GM13976 (cell line): Measurements from ENCODE around the gene FAM20B.

ENCODE experiments used
- DNase-seq: peaks from one replicate; pipeline ENCODE4 v3.0.0; 2012; ENCODE audit warnings: low spot score
- in situ Hi-C: fragments of 300-500 bp; cut with MboI; formaldehyde crosslinking; loops from one replicate; pipeline ENCODE4 v1.12.0; 2022; ENCODE audit warnings: low sequenced_read_pairs, mixed read lengths, inconsistent platforms; ENCODE audit not compliant: unreplicated experiment
- TF ChIP-seq, protein P1 (sequence below): IDR thresholded peaks from 2 replicates; pipeline ENCODE4 v1.5.1; 2012; ENCODE audit warnings: borderline replicate concordance, mild to moderate bottlenecking; ENCODE audit not compliant: insufficient read depth; ENCODE audit errors: extremely low read depth, missing control alignments, control extremely low read depth

FAM20B gene

DNA sequence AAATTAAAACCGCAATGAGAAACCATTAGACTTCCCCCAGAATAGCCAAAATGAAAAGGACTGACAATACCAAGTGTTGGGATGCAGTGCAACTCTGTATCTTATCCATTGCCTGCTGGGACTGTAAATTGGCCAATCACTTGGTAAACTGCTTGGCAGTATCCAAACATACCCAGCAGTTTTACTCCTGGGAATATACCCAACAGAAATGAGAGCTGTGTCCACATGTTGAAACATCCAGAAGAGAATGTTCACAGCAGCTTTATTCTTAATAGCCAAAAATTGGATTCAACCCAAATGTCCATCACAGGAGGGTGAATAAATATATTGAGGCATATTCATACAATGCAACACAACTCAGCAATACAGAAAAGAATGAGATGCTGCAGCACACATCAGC, 13.7 kb upstream of the FAM20B start:
- DNase-seq, result no peak
- in situ Hi-C loops, result loop anchor here (5.0 kb wide), 1 partner anchor 50 kb away; no protein-coding TSS in a partner anchor
- TF ChIP-seq, protein P1, sequence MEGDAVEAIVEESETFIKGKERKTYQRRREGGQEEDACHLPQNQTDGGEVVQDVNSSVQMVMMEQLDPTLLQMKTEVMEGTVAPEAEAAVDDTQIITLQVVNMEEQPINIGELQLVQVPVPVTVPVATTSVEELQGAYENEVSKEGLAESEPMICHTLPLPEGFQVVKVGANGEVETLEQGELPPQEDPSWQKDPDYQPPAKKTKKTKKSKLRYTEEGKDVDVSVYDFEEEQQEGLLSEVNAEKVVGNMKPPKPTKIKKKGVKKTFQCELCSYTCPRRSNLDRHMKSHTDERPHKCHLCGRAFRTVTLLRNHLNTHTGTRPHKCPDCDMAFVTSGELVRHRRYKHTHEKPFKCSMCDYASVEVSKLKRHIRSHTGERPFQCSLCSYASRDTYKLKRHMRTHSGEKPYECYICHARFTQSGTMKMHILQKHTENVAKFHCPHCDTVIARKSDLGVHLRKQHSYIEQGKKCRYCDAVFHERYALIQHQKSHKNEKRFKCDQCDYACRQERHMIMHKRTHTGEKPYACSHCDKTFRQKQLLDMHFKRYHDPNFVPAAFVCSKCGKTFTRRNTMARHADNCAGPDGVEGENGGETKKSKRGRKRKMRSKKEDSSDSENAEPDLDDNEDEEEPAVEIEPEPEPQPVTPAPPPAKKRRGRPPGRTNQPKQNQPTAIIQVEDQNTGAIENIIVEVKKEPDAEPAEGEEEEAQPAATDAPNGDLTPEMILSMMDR, result no peak

DNA sequence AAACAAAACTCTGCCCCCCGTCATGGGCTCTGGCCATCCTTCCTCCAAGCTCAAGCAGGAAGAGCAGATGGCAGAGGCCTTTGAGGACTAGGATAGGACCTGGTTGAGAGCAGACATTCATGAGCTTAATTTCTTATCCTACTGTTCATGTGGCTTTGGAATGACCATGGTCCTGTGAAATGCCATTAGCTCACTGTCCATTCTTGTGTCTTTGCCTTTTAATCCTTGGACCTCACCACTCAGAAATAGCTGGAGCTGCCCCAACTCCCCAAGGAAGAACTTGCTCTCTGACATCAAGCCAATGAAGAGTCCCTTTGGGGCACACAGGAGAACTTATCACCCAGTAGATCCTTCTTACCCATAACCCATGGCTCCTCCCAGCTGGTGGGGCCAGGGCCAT, 11.6 kb upstream of the FAM20B start:
- TF ChIP-seq, protein P1, result no peak
- DNase-seq, result no peak
- in situ Hi-C loops, result loop anchor here (5.0 kb wide), 1 partner anchor 48 kb away; no protein-coding TSS in a partner anchor

DNA sequence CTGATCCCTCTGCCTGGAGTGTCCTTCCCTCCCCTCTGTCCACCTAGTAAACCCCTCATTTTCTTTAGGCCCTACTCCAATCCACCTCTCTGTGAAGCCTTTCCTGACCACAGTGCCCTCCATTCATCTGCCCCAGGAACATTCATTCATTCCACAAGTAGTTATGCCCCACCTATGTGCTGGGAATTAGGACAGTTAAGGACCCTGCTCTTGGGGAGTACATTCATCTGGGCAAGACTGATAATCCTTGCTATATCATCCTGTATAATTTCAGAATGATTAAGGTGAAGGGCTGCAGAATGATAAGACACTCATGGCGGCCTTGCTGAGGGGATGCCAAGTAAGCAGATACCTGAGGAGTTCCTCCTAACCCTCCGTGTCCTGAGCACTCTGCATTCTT, 10.3 kb upstream of the FAM20B start:
- no peak for DNase-seq
- in situ Hi-C loops, result no loop called here
- TF ChIP-seq, protein P1, result no peak

DNA sequence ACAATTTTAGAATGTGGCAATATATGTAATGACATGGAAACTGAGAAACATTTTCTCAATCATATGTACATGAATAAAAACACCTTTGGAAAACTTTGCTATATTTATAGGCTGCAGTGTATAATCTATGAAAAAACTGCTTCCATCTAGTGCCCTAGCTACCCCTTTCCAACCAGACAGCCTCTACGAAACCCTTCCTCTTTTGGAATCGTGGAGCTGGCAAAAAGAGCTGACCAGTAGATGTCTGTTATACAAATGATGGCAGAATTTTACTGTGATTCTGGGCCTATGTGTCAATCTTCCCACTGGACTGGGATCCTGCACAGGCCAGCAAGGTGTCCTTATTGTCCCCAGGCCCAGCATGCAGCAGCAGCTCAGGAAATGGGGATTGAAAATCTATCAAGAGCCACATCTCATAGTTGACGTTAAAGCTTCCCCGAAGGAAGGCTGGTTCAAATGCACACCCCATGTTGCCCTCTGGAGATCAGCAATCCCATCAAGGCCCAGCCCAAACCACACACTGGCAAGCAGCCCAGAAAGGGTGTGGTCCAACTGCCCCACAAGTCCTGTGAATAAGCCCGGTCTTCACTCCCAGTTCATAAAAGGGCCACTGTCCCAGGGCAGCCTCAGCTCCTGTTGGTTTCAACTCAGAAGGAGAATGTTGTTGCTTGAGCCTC, 8.8 kb upstream of the FAM20B start:
- TF ChIP-seq, protein P1, result no peak
- no peak for DNase-seq
- in situ Hi-C loops, result no loop called here

DNA sequence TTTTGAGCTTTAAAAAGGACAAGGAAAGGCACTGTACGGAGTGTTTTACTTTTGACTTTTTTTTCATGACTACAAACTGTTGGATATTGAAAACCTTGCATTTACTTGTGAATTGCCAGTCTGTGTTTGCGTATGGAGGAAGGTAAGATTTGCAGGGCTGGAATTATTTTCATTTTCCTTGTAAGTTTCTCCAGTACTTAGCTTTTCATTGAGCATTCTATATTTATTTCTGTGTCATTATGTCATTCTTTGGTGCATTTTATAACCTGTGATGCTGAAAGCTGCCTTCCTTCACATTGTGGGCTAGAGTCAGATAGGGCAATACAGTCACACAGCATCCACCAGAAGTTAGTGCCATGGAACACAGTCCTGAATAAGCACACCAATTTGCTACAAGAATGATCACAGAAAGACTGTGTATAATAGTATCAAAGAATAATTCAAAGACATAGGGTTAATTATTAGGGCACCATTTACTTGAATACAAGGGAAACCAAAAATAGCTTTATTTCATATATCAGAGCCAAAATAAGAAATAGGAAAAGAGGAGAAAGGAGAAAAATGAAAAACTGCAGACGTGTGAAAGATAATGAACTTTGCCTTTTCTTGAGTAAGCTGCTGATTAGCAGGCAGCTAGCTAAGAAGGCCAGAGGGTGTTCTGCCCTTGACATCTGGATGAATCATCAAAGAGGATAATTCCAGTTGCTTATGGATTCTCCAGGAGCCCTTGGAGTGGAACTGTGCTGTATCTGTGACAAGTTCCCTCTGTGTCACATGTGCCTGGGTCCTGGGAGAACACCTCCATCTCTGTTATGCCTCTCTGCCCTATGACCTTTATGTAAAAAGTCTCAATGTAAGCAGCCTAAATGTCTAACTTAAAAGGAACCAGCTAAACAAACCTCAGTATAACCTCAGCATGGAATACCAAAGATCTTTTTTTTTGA, 8.0 kb upstream of the FAM20B start:
- TF ChIP-seq, protein P1, result no peak
- DNase-seq, result no peak
- in situ Hi-C loops, result no loop called here

DNA sequence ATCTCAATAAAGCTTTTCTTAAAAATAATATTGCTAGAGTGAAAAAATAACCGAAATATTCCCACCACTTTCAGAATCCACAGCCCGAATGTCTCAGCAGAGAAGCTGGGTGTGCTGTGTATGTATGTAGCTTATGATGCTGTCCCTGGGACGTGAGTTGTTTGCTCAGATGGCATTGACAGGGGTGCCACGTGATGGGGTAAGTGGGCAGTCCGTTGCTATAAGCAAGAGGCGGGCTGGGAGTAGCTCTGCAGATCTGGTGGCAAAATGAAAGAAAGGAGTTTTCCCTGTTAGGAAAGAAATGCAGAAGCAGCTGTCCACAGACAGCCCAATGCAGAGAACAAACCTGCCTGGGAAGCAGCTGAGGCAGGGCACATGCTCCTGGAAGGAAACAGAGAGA, 3.8 kb upstream of the FAM20B start:
- TF ChIP-seq, protein P1, result no peak
- no peak for DNase-seq
- in situ Hi-C loops, result no loop called here
